NCI-H2196 (cell line): Measurements from ENCODE around the gene SEC24D.
"Not testable (repeated sequence)": the region's sequence is repeated elsewhere in the genome, so short reads cannot be mapped to it uniquely, and the experiment has no call there.

ENCODE experiments used
- DNase-seq: peaks from one replicate; lab custom pipeline; 2025; ENCODE audit not compliant: unreplicated experiment; lab: John Stamatoyannopoulos, UW

The SEC24D gene

GRCh38 chr4:118814058-118814457 is 21.9 kb downstream of the SEC24D start:
- no peak for DNase-seq

- no peak for DNase-seq
These were observed 22.4 kb downstream of the SEC24D start for GRCh38 chr4:118813561-118813960.

- no peak for DNase-seq
These were observed 24.1 kb downstream of the SEC24D start for GRCh38 chr4:118811832-118812231.

GRCh38 chr4:118810991-118811764 is 24.7 kb downstream of the SEC24D start:
- no peak for DNase-seq

GRCh38 chr4:118807659-118808058 is 28.3 kb downstream of the SEC24D start:
- no peak for DNase-seq

- no peak for DNase-seq
These were observed 32.7 kb downstream of the SEC24D start for GRCh38 chr4:118803253-118803652.

- DNase-seq: no peak
These were observed 33.9 kb downstream of the SEC24D start for GRCh38 chr4:118801895-118802575.

- DNase-seq: no peak
These were observed 36.5 kb downstream of the SEC24D start for GRCh38 chr4:118799231-118799942.

GRCh38 chr4:118798658-118799057 is 37.3 kb downstream of the SEC24D start:
- no peak for DNase-seq

- DNase-seq: no peak
These were observed 38.3 kb downstream of the SEC24D start for GRCh38 chr4:118797558-118798142.

- not testable (repeated sequence) for DNase-seq
These were observed 44.1 kb downstream of the SEC24D start for GRCh38 chr4:118791690-118792446.

GRCh38 chr4:118790544-118790943 is 45.4 kb downstream of the SEC24D start:
- no peak for DNase-seq

GRCh38 chr4:118788911-118789310 is 47.0 kb downstream of the SEC24D start:
- no peak for DNase-seq

GRCh38 chr4:118787844-118788380 is 48.0 kb downstream of the SEC24D start:
- DNase-seq: no peak

GRCh38 chr4:118784776-118785175 is 51.1 kb downstream of the SEC24D start:
- no peak for DNase-seq

- no peak for DNase-seq
These were observed 52.0 kb downstream of the SEC24D start for GRCh38 chr4:118783887-118784286.

GRCh38 chr4:118782886-118783285 is 53.0 kb downstream of the SEC24D start:
- DNase-seq: not testable (repeated sequence)

GRCh38 chr4:118777649-118778048 is 58.3 kb downstream of the SEC24D start:
- DNase-seq: not testable (repeated sequence)

GRCh38 chr4:118776955-118777640 is 58.8 kb downstream of the SEC24D start:
- not testable (repeated sequence) for DNase-seq
